Stimulated activated naive CD8-positive, alpha-beta T cell treated with anti-CD3 and anti-CD28 coated beads, Interleukin-15, Interleukin-2, amounts not matched to agents 100 ng/mL and 50 ng/mL, for 24 hours (primary cell): Measurements from ENCODE around the gene PCSK1N.

Source experiments
- H3K27ac Mint-ChIP-seq: one replicate; pipeline ENCODE4 v1.8.0; 2021; ENCODE audit warnings: mild to moderate bottlenecking, mixed read lengths
- H3K27me3 Mint-ChIP-seq: one replicate; pipeline ENCODE4 v1.8.0; 2021; ENCODE audit warnings: mixed read lengths
- H3K36me3 Mint-ChIP-seq: one replicate; pipeline ENCODE4 v1.8.0; 2021; ENCODE audit warnings: low read depth, mixed read lengths
- H3K4me1 Mint-ChIP-seq: one replicate; pipeline ENCODE4 v1.8.0; 2021; ENCODE audit warnings: low read depth, mixed read lengths
- H3K4me3 Mint-ChIP-seq: one replicate; pipeline ENCODE4 v1.8.0; 2021; ENCODE audit warnings: mild to moderate bottlenecking, mixed read lengths
- H3K9me3 Mint-ChIP-seq: one replicate; pipeline ENCODE4 v1.8.0; 2021; ENCODE audit warnings: mixed read lengths

Gene PCSK1N

DNA sequence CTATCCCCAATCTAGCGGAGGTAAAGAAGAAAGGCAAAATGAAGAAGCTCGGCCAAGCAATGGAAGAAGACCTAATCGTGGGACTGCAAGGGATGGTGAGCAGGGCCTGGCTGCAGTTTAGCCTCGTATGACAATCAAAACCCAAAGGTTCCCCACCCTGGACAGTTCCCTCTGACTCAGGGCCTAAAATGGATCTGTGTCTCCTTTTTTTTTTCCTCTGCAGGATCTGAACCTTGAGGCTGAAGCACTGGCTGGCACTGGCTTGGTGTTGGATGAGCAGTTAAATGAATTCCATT lies 32.6 kb downstream of the PCSK1N start:
- Mint-ChIP-seq H3K27ac (peak overlapping the region; percentile 99), H3K4me3 (peak overlapping the region; percentile 96), H3K36me3 (peaks cover 12% of the 10 kb centered on the region), H3K9me3 (no peaks in the 10 kb centered on the region), H3K4me1 (peaks cover 34% of the 10 kb centered on the region), H3K27me3 (no peaks in the 10 kb centered on the region)

DNA sequence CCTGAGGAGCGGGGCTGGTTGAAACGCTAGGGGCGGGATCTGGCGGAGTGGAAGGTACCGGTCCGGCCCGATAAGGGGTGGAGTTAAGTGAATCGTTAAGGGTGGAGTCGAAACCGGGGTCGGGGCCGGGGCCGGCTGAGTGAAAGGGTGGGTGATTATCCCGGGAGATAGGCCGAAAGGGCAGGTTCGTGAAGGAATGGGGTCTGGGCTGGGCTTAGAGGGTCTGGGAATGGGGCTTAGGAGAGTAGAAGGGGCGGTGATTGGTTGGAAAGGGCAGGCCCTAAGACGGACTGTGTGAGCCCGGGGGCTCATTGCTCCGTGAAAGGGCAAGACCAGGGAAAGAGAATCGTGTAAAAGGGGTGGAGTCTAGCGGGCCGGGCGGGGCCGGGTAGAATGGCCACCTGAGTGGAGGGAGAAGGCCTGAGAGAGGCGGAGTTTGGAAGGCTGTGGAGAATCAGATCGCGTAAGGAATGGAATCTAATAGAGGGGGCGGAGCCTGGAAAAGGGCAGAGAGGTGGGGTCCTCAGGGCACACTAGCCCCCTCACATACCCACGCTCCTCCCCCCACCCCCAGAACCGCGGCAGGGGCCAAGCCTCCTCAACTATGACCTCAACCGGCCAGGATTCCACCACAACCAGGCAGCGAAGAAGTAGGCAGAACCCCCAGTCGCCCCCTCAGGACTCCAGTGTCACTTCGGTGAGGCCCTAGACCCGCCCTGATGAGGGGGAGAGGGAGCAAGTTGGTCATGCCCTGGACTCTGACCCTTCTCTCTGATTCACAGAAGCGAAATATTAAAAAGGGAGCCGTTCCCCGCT lies 33.1 kb downstream of the PCSK1N start:
- Mint-ChIP-seq H3K36me3 (peaks cover 12% of the 10 kb centered on the region), H3K4me3 (peak overlapping the region; percentile 96), H3K27me3 (no peaks in the 10 kb centered on the region), H3K9me3 (no peaks in the 10 kb centered on the region), H3K27ac (peak overlapping the region; percentile 99), H3K4me1 (peaks cover 34% of the 10 kb centered on the region)

DNA sequence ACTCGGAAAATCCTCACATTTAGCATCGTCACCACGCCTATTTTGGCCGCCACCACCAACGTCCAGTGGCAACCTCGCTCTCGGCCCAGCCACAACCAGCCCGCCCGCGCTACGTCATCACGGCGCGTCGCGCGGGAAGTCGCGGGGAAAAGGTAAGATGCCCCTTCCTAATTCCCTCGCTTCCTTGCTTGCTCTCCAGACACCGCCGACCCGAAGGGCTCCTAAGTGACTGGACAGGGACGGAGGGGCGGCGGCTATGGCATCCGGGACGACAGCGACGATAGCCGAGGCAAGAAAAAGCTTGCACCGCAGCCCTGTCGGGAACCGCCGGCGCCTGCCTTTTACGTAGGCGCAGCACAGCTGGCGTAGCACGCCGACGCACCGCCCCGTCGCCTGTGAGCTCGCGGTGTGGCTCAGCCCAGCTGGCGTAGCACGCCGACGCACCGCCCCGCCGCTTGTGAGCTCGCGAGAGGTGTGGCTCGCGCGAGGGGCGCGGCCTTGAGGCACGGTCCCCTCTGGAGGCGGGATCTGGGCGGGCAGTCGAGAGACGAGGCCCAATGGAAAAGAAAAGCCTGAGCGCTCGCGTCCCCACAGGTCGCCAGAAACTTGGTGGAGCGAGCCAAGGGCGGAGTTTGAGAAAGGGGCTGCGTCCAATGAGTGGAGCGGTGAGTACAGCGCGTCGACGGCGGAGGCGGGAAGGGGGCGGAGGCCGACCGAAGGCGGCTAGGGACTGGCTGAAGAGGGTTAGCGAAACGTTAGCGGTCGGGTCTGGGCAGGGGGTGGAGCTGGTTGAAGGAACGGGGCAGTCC lies 33.9 kb downstream of the PCSK1N start, which contains the start of gene HDAC6:
Gene HDAC6, plus strand, starts transcription at position 788 of the 809 bp plus-strand sequence. CDS start 626 bp downstream, outside the sequence.
- peaks cover 8% of the 10 kb centered on the region for H3K36me3 Mint-ChIP-seq
- peak within 1 kb of the TSS; percentile 97 for H3K4me3 Mint-ChIP-seq
- H3K27ac Mint-ChIP-seq: peak within 1 kb of the TSS; percentile 99
- no peaks in the 10 kb centered on the region for H3K9me3 Mint-ChIP-seq
- H3K4me1 Mint-ChIP-seq: peaks cover 27% of the 10 kb centered on the region
- H3K27me3 Mint-ChIP-seq: no peaks in the 10 kb centered on the region

DNA sequence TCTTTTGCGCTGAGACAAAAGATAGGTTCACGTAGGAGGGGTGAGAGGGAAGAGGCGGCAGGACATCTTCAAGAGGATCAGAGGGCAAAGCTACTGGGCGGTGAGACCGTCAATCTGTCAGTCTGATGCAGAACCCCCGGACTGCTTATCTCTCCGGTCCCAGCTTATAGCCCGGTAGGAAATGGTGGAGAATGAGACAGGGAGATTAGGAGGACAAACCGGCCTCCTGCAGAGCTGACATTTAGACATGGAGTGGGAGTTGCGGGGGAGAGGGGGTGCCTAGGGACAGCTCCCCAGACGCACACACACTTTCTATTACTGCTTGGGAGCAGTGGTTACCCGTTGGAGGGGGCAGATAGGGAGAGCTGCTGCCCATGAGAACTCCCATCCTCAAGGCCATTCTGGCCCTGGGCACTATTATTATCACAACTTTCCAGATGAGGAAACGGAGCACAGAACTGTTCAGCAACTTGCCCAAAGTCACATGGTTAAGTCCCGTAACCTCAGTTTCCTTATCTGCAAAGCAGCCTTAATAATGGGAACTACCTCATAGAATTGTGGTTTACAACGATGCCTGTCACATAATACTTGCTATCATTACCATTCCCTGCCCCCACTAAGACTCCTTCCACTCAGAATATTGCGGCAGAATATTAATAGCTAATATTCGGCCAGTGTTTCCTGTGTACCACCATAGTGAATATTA lies 34.7 kb downstream of the PCSK1N start:
- H3K36me3 Mint-ChIP-seq: peaks cover 8% of the 10 kb centered on the region
- H3K27me3 Mint-ChIP-seq: no peaks in the 10 kb centered on the region
- peaks cover 20% of the 10 kb centered on the region for H3K4me1 Mint-ChIP-seq
- peak overlapping the region; percentile 97 for H3K4me3 Mint-ChIP-seq
- peak overlapping the region; percentile 99 for H3K27ac Mint-ChIP-seq
- H3K9me3 Mint-ChIP-seq: no peaks in the 10 kb centered on the region

DNA sequence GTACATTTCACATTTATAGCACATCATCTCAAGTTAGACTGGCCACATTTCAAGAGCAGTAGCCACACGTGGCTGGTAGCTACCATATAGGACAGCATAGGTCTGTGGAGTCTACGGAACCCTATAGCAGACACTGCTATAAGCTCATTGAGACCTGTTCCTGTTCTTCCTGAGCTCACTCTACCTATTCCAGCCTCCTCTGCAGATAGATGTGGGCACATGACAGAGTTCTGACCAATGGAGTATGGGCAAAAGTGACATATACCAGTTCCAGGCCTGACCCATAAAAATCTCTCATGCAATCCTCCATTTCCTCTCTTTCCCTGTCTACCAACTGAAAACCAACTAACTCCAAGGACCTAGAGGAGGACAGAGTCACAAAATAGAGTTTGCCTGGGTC lies 37.1 kb downstream of the PCSK1N start:
- H3K4me3 Mint-ChIP-seq: no peak overlapping the region
- no peak overlapping the region for H3K27ac Mint-ChIP-seq
- H3K36me3 Mint-ChIP-seq: no peaks in the 10 kb centered on the region
- peaks cover 18% of the 10 kb centered on the region for H3K4me1 Mint-ChIP-seq
- H3K27me3 Mint-ChIP-seq: no peaks in the 10 kb centered on the region
- H3K9me3 Mint-ChIP-seq: no peaks in the 10 kb centered on the region

DNA sequence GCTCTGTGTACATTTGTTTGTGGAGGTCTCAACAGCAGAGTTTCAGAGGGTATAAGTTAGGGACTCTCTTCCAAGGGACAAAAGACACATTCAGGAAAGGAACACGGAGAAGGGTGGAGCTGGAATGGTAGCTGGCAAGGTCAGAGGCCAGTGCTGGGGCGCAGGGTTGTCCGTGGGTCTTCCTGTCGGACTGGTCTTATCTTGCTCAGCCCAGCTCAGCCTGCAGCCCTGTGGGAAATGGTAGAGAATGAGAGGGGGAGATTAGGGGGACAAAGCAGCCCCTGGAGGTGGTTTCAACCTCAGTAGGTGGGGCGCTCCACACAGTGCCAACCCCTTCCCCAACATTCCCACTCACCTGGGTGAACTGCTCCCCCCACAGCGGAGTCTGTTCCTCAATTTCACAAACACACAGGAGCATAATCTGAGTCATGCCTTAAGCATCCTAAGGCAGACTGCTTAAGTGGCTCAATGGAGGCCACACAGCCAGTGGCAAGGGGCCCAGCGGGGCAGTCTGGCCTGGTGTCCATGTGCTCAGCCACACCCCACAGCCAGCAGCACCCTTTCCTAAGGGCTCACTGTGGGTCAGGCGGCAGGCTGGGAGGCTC lies 40.4 kb downstream of the PCSK1N start:
- Mint-ChIP-seq H3K27ac (no peak overlapping the region), H3K27me3 (no peaks in the 10 kb centered on the region), H3K4me3 (no peak overlapping the region), H3K4me1 (no peaks in the 10 kb centered on the region), H3K36me3 (no peaks in the 10 kb centered on the region), H3K9me3 (no peaks in the 10 kb centered on the region)

DNA sequence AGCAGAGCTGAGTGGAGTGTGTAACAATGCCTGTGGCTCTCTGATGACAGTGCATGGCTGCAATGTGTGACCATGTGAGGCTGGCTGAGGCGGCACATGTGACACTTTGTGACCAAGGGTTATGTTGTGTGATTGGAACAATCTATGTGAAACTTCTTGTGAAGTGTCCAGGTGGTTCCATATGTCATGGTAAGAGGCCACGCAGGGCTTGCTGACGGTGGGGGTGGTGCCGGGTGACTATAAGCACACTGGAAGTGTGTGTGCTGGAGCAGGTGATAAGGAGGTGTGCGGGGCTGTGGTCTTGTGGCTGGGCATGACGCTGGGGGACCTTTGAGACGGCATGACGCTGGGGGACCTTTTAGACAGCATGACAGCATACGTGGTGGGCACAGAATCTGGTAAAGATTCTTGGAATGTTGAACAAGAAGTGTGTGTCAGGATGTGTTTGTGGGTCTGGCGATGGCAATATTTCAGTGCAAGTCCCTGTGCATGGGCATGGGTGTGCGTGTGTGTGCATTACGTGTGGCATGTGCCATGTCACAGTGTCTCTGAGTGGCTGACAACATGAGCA lies 41.0 kb downstream of the PCSK1N start:
- H3K9me3 Mint-ChIP-seq: no peaks in the 10 kb centered on the region
- no peak overlapping the region for H3K27ac Mint-ChIP-seq
- no peaks in the 10 kb centered on the region for H3K36me3 Mint-ChIP-seq
- H3K4me1 Mint-ChIP-seq: no peaks in the 10 kb centered on the region
- H3K27me3 Mint-ChIP-seq: no peaks in the 10 kb centered on the region
- no peak overlapping the region for H3K4me3 Mint-ChIP-seq

DNA sequence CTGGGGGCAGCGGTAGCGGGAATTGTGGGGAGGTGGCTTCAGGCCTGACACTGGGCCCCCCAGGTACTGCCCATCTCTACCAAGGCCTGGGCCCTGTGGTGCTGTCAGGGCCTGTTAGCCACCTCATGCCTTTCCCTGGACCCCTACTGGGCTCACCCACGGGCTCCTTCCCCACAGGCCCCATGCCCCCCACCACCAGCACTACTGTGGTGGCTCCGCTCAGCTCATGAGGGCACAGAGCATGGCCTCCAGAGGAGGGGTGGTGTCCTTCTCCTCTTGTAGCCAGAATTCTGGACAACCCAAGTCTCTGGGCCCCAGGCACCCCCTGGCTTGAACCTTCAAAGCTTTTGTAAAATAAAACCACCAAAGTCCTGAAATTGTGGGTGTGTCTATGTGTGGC lies 41.5 kb downstream of the PCSK1N start:
- no peaks in the 10 kb centered on the region for H3K4me1 Mint-ChIP-seq
- no peaks in the 10 kb centered on the region for H3K27me3 Mint-ChIP-seq
- H3K4me3 Mint-ChIP-seq: no peak overlapping the region
- H3K27ac Mint-ChIP-seq: no peak overlapping the region
- H3K36me3 Mint-ChIP-seq: no peaks in the 10 kb centered on the region
- no peaks in the 10 kb centered on the region for H3K9me3 Mint-ChIP-seq

DNA sequence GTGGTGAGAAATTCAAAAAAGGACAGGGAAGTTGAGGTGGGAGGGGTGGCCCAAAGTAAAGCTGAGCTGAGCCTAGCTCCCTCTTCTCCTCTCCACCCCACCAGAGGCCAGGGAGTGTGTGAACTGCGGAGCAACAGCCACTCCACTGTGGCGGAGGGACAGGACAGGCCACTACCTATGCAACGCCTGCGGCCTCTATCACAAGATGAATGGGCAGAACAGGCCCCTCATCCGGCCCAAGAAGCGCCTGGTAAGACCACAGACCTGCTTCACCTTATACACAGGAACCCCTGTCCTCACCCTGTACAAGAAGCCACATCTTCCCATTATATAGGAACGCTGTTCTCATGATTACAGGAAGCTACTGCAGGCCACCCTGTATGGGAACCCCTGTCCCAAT lies 43.2 kb downstream of the PCSK1N start:
- Mint-ChIP-seq H3K27me3 (no peaks in the 10 kb centered on the region), H3K36me3 (no peaks in the 10 kb centered on the region), H3K4me3 (no peak overlapping the region), H3K27ac (no peak overlapping the region), H3K9me3 (no peaks in the 10 kb centered on the region), H3K4me1 (peaks cover 3% of the 10 kb centered on the region)

DNA sequence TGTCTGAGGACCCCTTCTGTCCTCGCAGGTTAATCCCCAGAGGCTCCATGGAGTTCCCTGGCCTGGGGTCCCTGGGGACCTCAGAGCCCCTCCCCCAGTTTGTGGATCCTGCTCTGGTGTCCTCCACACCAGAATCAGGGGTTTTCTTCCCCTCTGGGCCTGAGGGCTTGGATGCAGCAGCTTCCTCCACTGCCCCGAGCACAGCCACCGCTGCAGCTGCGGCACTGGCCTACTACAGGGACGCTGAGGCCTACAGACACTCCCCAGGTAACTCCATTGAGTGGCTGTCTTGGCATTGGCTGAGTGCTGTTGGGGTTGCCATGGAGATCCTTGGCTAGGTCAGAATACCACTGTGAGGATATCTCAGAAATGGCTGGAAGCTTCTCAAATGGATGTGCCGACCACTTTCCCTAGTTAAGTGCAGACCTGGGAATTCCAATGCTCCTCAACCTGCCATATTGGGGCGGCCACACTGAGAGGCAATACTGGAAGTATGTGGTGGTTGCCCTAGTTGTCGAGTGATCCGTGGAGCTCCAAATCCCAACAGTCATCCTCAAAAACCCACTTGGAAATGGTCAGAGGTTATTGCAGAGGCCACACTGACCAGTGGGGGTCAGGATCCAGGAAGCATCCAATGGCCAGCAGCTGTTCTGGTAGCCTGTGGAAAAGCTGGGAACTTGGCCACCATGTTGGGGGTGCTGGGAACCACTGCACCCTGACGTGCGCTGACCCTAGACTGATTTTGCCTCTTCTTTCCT lies 44.2 kb downstream of the PCSK1N start:
- Mint-ChIP-seq H3K4me3 (no peak overlapping the region), H3K27ac (no peak overlapping the region), H3K9me3 (no peaks in the 10 kb centered on the region), H3K36me3 (no peaks in the 10 kb centered on the region), H3K27me3 (no peaks in the 10 kb centered on the region), H3K4me1 (peaks cover 3% of the 10 kb centered on the region)

DNA sequence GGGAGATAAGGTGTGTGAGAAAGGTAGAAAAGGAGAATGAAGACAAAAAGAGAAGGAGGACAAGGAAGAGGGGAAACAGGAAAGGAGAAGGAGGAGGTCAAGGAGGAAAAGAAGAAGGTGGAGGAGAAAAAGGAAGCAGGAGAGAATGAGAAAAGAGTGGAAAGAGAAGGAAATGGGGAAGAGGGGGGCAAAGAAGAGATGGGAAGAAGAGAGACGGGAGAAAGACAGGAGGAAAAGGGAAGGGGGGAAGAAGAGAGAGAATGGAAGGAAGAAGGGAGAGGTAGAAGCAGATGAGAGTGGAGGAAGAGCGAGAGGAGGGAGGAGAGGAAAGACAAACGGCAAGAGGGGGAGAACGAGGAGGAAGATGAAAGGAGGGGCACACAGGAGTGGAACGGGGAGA lies 44.9 kb downstream of the PCSK1N start:
- Mint-ChIP-seq H3K4me1 (peaks cover 3% of the 10 kb centered on the region), H3K27me3 (no peaks in the 10 kb centered on the region), H3K27ac (no peak overlapping the region), H3K9me3 (no peaks in the 10 kb centered on the region), H3K36me3 (no peaks in the 10 kb centered on the region), H3K4me3 (no peak overlapping the region)

DNA sequence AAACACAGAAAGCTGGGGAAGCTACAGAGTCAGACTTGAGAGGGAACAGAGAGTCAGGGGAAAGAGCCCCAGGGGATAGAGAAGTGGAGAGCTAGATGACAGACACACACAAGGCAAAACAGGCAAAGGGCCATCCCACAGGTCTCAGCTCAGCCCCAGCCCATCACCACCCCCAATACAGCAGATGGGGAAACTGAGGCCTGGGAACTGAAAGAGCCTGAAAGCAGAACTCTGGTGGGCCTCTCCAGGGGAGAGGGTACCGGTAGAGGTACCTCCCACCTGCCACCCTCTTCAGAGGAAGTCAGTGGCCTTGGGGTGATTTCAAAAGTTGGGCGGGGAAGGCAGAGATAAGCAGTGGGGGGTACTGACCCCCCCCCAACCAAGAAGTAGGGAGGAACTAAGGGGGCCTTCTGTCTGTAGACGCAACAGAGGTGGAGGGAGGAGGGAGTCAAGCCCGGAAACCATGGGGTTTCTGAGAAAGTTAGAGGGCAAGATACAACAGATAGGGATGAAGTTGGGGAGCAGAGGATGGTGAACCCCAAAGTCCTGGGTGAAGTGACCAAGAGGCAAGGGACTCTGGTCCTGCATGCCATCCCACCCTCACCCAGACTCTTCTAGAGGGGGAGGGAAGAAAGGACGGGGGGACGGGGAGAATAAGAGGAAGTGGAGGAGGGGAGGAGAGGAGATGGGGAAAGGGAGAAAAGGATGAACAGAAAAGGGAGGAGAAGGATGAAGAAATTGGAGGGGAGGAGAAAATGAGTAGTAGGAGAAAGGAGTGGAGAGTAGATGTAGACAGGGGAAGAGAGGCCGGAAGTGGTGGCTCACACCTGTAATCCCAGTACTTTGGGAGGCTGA lies 45.8 kb downstream of the PCSK1N start:
- Mint-ChIP-seq H3K9me3 (no peaks in the 10 kb centered on the region), H3K4me1 (peaks cover 3% of the 10 kb centered on the region), H3K4me3 (no peak overlapping the region), H3K36me3 (no peaks in the 10 kb centered on the region), H3K27ac (peak overlapping the region; percentile 31), H3K27me3 (no peaks in the 10 kb centered on the region)
